Activated naive CD4-positive, alpha-beta T cell treated with Interleukin-2 at 50 U/mL for 16 hours (primary cell): Measurements from ENCODE around the gene BCKDHA.
"Not testable (repeated sequence)": the region's sequence is repeated elsewhere in the genome, so short reads cannot be mapped to it uniquely, and the experiment has no call there.

Experiments
- DNase-seq: peaks from one replicate; pipeline ENCODE4 v3.0.0-alpha.2; 2020

Gene BCKDHA

GRCh38 chr19:41449079-41449864 is 51.7 kb downstream of the BCKDHA start:
- peak; percentile 76 for DNase-seq

DNA sequence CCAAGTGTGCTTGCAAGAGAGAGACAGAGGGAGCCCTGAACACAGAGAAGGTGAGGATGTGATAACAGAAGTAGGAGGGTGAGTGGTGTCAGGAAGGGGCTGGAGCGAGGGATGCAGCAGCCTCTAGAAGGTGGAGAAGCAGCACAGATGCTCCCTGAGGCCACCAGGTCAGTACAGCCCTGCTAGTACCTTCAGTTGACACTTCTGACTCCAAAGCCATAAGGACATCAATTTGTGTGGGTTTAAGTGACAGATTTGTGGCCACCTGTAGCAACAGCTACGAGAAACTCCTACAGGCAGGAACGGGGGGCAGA is 52.2 kb downstream of the BCKDHA start:
- no peak for DNase-seq

DNA sequence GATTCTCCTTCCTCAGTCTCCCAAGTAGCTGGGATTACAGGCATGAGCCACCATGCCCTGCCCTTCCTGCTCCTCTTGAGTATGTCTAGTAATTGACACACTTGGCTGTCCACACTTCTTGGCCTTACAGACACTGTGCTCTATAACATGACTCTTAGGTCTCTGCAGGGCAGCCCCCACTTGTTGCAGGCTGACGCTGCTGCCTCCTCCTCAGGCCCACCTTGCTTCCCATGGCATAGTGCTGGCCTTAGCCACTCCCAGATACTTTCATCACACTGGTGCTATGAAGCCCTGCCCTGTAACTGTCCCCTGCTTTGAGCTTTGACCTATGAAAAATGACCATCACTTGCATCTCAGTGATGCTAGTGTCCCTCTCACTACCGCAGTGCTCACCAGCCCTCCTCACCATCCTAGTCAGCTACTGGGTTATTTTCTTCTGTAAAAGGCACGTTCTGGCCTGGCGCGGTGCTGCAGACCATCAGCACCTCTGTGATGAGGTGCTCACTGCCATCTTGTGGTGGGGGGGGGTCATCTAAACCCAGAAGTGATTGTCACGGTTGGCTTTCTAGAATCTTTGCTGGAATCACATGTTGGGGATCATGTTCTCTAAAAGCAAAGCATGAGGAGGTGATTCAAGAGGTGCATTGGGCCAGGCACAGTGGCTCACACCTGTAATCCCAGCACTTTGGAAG is 55.1 kb downstream of the BCKDHA start:
- DNase-seq: no peak

DNA sequence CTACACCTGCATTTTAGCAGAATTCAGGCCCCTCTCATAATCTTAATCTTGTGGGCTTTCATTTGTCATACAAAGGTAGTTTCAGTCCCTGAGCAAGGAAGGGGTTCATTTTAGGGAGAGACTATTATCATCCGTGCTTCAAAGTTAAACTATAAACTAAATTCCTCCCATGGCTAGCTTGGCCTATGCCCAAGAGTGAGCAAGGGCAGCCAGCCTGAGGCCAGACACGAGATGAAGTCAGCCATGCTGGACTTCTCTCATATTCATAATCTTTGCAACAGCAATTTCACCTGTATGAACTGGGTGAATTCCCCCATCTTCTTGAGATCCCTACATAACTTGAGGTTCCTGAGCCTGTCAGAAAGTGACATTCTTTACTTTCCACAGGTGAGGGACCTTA is 58.3 kb downstream of the BCKDHA start:
- no peak for DNase-seq

DNA sequence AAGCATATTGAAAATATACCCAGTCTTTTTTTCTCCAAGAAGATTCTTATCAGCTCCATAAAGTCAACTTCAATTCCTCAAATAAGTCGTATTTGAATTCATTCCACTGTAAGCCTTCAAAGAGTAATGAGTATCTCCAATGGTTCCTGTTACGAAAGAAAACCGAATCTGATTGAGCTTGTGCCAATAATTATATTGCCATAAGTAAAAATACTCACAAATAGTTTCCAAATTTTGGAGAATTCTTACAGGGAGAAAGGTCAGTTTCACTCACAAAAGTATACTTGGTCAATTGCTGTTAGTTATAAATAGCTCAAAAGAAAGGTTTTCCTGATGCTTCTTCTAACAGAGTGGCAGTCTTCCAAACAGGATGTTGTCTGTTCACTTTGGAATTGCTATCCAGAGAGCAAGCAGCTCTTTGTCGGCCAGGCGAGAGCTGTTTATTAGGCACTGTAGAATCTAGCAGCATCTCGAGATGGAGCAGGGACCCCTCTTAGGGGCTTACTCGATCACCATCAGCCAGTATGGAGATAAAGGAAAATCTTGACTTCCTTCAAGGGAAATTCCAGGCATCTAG is 58.8 kb downstream of the BCKDHA start:
- DNase-seq: no peak

- DNase-seq: no peak
Measured at GRCh38 chr19:41457241-41457640, 59.6 kb downstream of the BCKDHA start.

DNA sequence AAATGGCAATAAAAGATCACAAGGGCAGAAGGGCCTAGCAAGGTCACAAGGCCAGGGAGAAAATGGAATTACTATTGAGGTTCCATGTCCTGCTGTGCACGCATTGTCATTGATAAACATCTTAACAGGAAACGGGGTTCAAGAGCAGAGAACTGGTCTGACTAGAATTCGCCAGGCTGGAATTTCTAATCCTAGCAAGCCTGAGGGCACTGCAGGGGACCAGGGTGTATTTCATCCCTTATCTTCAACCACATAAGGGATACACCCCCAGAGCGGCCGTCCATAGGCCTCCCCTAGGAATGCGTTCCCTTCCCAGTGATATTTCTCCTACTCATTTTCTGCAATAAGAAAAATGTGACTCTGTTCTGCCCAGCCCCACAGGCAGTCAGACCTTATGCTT is 64.9 kb downstream of the BCKDHA start:
- no peak for DNase-seq

DNA sequence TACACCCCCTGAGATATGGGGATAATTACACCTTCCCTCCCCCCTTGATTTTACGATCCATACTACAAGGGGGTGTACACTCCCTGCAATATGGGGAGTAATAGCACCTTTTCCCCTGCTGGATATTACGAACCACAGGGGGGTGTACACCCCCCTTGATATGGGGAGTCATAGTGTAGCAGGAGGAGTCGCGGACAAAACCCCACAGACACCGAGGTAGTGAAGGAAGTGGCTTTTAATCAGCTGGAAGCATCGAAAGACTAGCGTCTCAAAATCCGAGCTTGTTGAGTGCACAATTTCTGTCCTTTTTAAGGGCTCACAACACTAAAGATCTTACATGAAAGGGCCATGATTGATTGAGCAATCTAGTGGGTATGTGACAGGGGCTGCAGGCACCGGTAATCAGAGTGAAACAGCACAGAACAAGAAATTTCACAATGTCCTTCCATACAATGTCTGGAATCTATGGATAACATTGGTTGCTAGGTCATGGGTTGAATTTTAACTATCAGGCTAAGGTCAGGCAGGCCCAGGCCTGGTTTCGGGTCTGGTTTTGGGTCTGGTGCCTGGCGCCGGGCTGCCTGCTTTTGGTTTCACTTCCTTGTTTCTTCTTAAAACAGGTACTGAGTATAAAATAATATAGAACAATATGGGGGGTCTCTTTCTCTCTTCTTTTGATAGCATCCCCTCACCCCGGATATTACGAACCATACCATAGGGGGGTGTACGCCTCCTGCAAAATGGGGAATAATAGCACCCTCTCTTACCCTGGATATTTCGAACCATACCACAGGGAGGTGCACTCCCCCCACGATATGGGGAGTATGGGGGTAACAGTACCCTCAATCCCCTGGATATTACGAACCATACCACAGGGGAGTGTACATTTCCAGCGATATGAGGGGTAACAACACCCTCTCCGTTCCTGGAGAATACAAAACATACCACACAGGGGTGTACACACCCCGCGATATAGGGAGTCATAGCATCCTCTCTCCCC is 65.9 kb downstream of the BCKDHA start:
- DNase-seq: not testable (repeated sequence)
